Measurements from ENCODE around the gene APBA2. TPM values are rescaled to one million over a fixed set of nuclear protein-coding genes. Genes with fewer than 3 reads are reported as not detected.

The APBA2 gene
- total RNA-seq, 4 donors from 2014 or later, result 2.3 to 15.0 (median 4.6) TPM; not detected in 1

GRCh38 chr15:29141308-29142128 lies 255.7 kb downstream of the APBA2 start:
- Histone ChIP-seq H3K9me3 (no peaks in the 10 kb centered on the region), H3K4me3 (no peak overlapping the region), H3K36me3 (no peaks in the 10 kb centered on the region), H3K4me1 (no peaks in the 10 kb centered on the region), H3K27me3 (no peaks in the 10 kb centered on the region), H3K27ac (no peak overlapping the region)
- intact Hi-C loops (cut with DNase I; ENCODE audit: low total_unique reads), result loop anchor here (10.0 kb wide), 1 partner anchor 57 kb away; no protein-coding TSS in a partner anchor
- no peak for DNase-seq
- no peak for TF ChIP-seq CTCF (IDR thresholded peaks at IDR 0.05)
- TF ChIP-seq POLR2A (IDR thresholded peaks at IDR 0.05), result no peak

DNA sequence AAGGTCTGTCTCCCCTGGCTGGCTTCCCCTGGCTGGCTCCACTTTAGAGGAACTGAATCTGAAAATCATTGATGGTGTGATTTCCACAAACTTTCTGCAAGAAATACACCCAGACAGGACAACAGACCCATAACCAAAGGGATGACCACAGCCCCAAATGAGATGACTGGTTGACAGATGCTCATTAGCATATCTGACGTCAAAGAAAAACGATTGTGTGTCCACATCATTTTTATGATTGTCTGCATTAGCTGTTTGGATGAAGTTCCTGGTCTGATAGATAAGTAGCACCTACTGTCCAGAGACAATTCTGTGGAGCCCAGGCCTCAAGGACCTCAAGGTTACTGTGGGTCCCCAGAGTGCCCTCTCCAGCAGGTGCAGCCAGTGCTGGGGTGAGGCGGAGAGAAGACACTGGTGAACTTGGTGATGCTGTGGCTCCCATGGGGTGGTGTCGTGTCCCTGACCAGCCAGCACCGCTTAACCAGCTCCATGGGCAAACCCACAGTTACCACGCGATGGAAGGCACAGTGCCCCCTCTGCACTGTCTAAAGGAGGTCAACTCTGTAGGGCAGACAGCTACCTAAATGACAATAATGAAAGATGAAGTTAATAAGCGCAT lies 256.5 kb downstream of the APBA2 start:
- intact Hi-C loops (cut with DNase I; ENCODE audit: low total_unique reads), result loop anchor here (10.0 kb wide), 1 partner anchor 57 kb away; no protein-coding TSS in a partner anchor
- DNase-seq, result no peak
- no peaks in the 10 kb centered on the region for H3K27me3 ChIP-seq
- TF ChIP-seq CTCF (IDR thresholded peaks at IDR 0.05) (no peak), POLR2A (IDR thresholded peaks at IDR 0.05) (no peak)
- H3K4me3 ChIP-seq, result no peak overlapping the region
- no peaks in the 10 kb centered on the region for H3K36me3 ChIP-seq
- no peaks in the 10 kb centered on the region for H3K4me1 ChIP-seq
- H3K27ac ChIP-seq, result no peak overlapping the region
- no peaks in the 10 kb centered on the region for H3K9me3 ChIP-seq

DNA sequence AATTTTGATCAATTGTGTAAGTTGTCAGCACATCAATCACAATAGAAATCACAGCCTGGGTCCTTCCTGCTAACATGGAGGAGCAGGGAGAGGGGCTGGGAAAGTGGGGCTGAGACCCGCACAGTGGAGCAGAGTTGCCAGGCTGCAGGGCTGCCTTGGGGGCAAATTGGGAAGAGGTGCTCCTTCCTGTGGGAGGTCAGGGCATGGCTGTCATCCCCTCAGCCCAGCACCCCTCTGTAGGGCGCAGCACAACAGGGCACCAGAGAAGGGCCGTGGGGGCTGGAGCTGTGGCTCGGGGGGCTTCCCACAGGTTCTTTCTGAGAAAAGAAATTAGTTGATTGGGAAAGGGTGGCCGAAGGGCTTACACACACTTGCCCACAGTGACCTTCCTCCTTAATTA lies 257.5 kb downstream of the APBA2 start:
- Histone ChIP-seq H3K9me3 (no peaks in the 10 kb centered on the region), H3K36me3 (no peaks in the 10 kb centered on the region), H3K27ac (no peak overlapping the region), H3K4me1 (no peaks in the 10 kb centered on the region), H3K4me3 (no peak overlapping the region), H3K27me3 (no peaks in the 10 kb centered on the region)
- intact Hi-C loops (cut with DNase I; ENCODE audit: low total_unique reads), result loop anchor here (10.0 kb wide), 1 partner anchor 58 kb away; no protein-coding TSS in a partner anchor
- no peak for DNase-seq
- TF ChIP-seq CTCF (IDR thresholded peaks at IDR 0.05) (no peak), POLR2A (IDR thresholded peaks at IDR 0.05) (no peak)

DNA sequence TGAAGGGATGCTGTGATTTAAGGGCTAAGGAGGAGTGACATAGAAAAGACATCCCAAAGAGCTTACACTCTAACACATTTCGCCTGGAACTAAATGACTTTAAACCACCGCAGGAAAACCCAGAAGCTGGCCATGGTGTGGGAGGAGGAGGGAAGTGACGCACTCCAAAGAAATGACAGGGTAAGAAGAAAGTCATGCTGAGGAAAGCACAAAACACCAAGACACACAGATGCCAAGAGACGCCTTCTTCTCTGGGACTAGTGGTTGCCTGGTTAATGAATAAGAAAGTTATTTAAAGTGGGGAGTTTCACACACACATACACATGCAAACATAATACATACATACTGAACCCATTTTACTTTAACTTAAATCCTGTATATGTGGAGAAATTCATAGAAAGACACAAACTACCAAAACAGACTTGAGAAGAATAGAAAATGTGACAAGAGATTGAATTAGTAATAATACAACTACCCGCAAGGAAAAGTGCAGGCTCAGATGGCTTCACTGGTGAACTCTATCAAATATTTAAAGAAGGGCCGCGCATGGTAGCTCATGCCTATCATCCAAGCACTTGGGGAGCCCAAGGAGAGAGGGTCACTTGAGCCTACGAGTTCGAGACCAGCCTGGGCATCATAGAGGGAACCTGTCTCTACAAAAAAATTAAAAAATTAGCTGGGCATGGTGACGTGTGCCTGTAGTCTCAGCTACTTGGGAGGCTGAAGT lies 258.3 kb downstream of the APBA2 start:
- Histone ChIP-seq H3K4me3 (no peak overlapping the region), H3K9me3 (no peaks in the 10 kb centered on the region), H3K27ac (no peak overlapping the region), H3K27me3 (no peaks in the 10 kb centered on the region), H3K36me3 (no peaks in the 10 kb centered on the region), H3K4me1 (no peaks in the 10 kb centered on the region)
- intact Hi-C loops (cut with DNase I; ENCODE audit: low total_unique reads), result loop anchor here (10.0 kb wide), 1 partner anchor 59 kb away; no protein-coding TSS in a partner anchor
- no peak for TF ChIP-seq CTCF (IDR thresholded peaks at IDR 0.05)
- no peak for TF ChIP-seq POLR2A (IDR thresholded peaks at IDR 0.05)
- no peak for DNase-seq
